VCaP (cell line): ENCODE measurements around the gene CAMSAP2.

Experiments used
- H3K27ac ChIP-seq: fragments of 450-650 bp; 2 replicates; pipeline ENCODE4 v1.5.1; 2017
- TF ChIP-seq, protein P1 (sequence below): fragments of 450-650 bp; conservative IDR thresholded peaks from 2 replicates; pipeline ENCODE4 v1.5.1; 2017; ENCODE audit warnings: mild to moderate bottlenecking, moderate library complexity

Gene CAMSAP2, protein sequence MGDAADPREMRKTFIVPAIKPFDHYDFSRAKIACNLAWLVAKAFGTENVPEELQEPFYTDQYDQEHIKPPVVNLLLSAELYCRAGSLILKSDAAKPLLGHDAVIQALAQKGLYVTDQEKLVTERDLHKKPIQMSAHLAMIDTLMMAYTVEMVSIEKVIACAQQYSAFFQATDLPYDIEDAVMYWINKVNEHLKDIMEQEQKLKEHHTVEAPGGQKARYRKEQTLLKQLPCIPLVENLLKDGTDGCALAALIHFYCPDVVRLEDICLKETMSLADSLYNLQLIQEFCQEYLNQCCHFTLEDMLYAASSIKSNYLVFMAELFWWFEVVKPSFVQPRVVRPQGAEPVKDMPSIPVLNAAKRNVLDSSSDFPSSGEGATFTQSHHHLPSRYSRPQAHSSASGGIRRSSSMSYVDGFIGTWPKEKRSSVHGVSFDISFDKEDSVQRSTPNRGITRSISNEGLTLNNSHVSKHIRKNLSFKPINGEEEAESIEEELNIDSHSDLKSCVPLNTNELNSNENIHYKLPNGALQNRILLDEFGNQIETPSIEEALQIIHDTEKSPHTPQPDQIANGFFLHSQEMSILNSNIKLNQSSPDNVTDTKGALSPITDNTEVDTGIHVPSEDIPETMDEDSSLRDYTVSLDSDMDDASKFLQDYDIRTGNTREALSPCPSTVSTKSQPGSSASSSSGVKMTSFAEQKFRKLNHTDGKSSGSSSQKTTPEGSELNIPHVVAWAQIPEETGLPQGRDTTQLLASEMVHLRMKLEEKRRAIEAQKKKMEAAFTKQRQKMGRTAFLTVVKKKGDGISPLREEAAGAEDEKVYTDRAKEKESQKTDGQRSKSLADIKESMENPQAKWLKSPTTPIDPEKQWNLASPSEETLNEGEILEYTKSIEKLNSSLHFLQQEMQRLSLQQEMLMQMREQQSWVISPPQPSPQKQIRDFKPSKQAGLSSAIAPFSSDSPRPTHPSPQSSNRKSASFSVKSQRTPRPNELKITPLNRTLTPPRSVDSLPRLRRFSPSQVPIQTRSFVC (N-terminal part only)

DNA sequence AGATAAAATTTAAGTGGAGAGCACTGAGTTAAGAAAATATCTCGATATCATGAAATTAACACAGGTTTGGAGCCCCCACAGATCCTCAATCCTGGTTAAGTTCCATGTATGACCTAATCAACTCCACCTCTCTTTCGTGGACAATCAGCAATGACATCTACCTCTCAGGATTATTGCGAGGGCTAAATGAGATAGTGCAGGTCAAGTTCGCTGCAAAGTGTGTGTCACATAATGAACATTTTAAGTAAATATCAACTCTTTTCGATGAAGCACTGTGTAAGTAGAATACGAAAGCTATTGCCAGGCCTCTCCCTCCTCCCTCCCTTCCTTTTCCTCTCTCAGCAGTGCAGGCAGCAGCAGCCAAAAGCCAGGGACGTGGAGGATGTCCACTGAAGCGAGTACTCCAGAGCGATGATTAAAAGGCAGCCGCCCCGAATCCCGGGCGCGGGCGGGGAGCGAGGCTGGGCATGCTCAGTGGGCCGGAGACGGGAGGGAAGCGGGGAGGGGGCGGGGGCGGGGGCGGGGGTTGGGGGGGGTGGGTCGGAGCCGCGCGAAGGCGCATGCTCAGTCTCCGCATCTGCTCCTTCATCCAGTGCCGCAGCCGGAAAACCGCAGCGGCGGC is at the start of gene CAMSAP2:
Gene CAMSAP2 (plus strand): TSS at position 567 of the 622 bp plus-strand sequence. CDS start 935 bp downstream, outside the sequence.
- peak within 1 kb of the TSS; percentile 98 for H3K27ac ChIP-seq
- TF ChIP-seq, protein P1, sequence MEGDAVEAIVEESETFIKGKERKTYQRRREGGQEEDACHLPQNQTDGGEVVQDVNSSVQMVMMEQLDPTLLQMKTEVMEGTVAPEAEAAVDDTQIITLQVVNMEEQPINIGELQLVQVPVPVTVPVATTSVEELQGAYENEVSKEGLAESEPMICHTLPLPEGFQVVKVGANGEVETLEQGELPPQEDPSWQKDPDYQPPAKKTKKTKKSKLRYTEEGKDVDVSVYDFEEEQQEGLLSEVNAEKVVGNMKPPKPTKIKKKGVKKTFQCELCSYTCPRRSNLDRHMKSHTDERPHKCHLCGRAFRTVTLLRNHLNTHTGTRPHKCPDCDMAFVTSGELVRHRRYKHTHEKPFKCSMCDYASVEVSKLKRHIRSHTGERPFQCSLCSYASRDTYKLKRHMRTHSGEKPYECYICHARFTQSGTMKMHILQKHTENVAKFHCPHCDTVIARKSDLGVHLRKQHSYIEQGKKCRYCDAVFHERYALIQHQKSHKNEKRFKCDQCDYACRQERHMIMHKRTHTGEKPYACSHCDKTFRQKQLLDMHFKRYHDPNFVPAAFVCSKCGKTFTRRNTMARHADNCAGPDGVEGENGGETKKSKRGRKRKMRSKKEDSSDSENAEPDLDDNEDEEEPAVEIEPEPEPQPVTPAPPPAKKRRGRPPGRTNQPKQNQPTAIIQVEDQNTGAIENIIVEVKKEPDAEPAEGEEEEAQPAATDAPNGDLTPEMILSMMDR = no peak

DNA sequence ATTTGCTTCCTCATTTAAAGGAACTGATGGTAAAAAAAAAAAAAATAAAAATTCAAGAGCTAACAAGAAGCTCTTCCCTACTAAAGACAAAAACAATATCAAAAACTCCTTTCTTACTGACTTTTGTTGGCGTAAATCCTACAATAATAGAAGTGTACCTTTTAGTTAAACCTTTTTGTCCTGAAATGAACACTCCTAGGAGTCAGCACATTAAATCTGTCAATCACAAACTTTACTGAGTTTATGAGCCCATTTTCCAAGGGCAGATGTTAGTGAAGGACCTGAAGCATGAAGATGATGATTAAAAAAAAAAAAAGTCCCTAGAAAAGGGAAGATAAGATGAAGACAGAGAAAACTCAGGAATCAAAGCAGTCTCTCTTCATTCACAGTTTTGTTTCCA is 46.4 kb upstream of the CAMSAP2 start:
- TF ChIP-seq, protein P1 = no peak
- H3K27ac ChIP-seq = no peak overlapping the region

DNA sequence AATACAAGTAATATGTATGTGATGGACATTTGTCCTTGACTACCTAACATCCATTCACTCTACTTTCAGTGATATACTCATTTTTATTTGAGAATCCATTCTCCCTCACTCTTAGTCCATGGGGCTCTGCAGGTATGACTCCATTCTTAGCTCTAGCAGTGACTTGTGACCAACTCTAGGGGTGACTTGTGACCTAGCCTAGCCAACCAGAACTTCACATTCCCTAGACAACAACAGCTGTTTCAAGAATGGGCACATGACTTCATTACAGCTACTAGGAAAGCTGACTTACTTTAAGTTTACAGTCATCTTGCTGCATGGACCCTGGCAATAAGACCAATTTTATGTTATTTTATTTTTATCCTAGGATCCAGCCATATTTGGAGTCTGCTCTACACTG is 45.4 kb upstream of the CAMSAP2 start:
- H3K27ac ChIP-seq = no peak overlapping the region
- TF ChIP-seq, protein P1 = no peak

DNA sequence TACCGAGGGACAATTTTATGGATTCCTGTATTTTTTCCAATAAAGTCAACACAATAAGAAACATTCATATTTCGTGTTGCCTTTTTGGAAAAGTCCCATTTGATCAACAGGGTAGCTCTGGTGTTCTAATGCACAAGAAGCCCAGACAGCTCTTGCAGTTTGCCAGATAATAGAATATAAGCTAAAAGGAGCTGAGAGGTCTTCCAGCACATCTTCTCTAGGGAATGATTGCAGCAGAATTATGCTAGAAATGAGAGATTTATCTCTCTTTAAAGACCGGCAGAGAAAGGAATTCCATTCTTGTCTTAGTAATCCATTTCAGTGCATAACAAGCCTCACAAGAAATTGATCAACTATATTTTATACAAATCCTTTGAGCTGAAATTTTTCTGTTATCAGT is 44.0 kb upstream of the CAMSAP2 start:
- H3K27ac ChIP-seq = no peak overlapping the region
- TF ChIP-seq, protein P1 = no peak

DNA sequence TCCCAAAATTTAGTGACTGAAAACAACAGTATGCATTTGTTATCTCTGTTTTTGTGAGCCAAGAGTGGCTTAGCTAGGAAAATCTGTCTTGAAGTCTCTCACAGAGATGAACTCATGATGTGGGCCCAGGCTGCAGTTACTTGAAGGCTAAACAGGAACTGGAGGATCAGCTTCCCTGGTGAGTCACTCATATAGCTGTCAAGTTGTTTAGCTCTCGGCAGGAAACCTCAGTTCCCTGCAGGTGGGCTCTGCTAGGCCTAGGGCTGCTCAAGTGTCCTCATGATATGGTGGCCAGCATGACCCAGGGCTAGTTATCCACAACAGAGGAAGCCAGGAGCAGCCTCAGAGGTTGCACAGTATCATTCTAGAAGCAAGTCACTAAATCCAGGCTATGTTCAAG is 38.8 kb upstream of the CAMSAP2 start:
- TF ChIP-seq, protein P1 = no peak
- H3K27ac ChIP-seq = no peak overlapping the region

DNA sequence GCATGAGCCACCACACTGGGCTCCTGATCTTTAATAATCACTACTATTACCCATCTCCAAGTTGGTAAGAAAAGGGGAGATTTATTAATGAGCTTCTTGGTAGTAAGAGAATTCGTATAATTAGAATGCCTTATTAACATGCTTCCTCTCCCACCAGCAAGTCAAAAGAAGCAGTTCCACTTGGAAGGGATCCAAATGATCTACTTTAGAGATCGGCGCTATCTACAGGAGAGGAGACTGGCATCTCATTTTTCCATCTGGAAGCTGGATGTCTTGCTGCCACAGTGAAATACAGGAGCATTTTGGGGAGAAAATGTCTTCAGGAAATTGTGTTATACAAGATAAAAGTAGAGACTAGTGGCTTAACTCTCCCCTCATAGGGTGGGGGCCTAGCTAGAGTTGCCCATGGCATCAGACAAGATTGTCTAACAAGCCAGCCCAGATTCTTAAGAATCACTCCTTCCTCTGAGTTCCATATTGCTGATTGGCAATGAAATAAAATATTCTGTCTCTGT is 33.6 kb upstream of the CAMSAP2 start:
- H3K27ac ChIP-seq = no peak overlapping the region
- TF ChIP-seq, protein P1 = no peak
